ENCODE data around the gene NTM. TPM values are rescaled to one million over a fixed set of nuclear protein-coding genes. Genes with fewer than 3 reads are reported as not detected.

NTM gene
- total RNA-seq, 1 donor from 2014 or later, result not detected

DNA sequence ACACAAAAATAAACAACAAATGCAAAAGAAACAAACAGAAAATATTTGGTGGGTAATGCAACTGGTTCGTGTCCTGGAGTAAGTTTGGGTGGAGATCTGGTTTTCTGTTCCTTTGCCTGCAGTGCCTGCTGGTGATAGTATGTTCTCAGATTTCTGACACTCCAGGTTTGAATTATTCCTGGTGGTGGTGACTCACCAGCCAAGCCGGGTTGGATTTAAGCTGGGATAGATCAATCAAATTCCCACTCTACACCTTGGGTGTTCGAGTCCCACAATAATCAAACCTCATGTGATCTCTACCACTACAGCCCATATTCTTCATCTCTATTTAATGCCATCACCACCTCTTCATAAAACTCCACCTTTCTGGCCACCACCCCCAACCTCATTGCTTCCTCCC, 421.8 kb downstream of the NTM start:
- TF ChIP-seq, protein P1, sequence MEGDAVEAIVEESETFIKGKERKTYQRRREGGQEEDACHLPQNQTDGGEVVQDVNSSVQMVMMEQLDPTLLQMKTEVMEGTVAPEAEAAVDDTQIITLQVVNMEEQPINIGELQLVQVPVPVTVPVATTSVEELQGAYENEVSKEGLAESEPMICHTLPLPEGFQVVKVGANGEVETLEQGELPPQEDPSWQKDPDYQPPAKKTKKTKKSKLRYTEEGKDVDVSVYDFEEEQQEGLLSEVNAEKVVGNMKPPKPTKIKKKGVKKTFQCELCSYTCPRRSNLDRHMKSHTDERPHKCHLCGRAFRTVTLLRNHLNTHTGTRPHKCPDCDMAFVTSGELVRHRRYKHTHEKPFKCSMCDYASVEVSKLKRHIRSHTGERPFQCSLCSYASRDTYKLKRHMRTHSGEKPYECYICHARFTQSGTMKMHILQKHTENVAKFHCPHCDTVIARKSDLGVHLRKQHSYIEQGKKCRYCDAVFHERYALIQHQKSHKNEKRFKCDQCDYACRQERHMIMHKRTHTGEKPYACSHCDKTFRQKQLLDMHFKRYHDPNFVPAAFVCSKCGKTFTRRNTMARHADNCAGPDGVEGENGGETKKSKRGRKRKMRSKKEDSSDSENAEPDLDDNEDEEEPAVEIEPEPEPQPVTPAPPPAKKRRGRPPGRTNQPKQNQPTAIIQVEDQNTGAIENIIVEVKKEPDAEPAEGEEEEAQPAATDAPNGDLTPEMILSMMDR (IDR thresholded peaks at IDR 0.05), result no peak
- H3K9me3 Mint-ChIP-seq, result peaks cover 2% of the 10 kb centered on the region
- H3K27me3 Mint-ChIP-seq, result no peaks in the 10 kb centered on the region
- intact Hi-C loops (cut with micrococcal nuclease), result no loop called here
- no peak overlapping the region for H3K4me3 Mint-ChIP-seq
- DNase-seq (no peak), ATAC-seq (ENCODE audit: low read depth) (no peak)
- ChIA-PET POLR2A (no interaction called here), CTCF (no interaction called here)
- no peak overlapping the region for H3K27ac Mint-ChIP-seq
- H3K4me1 Mint-ChIP-seq, result no peaks in the 10 kb centered on the region
- H3K36me3 Mint-ChIP-seq (ENCODE audit: low read depth), result no peaks in the 10 kb centered on the region

DNA sequence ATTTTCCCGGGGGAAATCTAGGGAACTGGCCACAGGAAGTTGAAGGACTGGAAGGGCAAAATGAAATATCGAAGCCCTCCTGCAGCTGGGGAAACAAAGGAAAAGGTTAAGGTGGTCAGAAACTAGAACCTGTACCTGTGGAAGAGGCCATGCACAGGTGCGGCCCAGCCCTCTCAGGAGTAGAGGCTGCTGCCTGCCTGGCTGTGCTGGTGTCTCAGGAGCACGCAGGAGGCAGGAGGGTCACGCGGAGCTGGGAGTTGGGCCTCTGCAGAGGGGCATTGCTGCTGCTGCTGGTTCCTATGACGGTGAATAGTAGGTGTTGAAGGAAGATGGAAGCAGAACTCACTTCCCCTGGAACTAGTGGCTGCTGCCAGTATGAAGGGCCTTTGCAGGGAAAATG, 425.7 kb downstream of the NTM start:
- H3K9me3 Mint-ChIP-seq, result peaks cover 2% of the 10 kb centered on the region
- H3K27me3 Mint-ChIP-seq, result no peaks in the 10 kb centered on the region
- TF ChIP-seq, protein P1 (IDR thresholded peaks at IDR 0.05), result no peak
- H3K36me3 Mint-ChIP-seq (ENCODE audit: low read depth), result no peaks in the 10 kb centered on the region
- H3K4me1 Mint-ChIP-seq, result no peaks in the 10 kb centered on the region
- no peak overlapping the region for H3K4me3 Mint-ChIP-seq
- POLR2A ChIA-PET, result no interaction called here
- CTCF ChIA-PET, result no interaction called here
- no peak for DNase-seq
- no peak overlapping the region for H3K27ac Mint-ChIP-seq
- intact Hi-C loops (cut with micrococcal nuclease), result no loop called here
- no peak for ATAC-seq (ENCODE audit: low read depth)

DNA sequence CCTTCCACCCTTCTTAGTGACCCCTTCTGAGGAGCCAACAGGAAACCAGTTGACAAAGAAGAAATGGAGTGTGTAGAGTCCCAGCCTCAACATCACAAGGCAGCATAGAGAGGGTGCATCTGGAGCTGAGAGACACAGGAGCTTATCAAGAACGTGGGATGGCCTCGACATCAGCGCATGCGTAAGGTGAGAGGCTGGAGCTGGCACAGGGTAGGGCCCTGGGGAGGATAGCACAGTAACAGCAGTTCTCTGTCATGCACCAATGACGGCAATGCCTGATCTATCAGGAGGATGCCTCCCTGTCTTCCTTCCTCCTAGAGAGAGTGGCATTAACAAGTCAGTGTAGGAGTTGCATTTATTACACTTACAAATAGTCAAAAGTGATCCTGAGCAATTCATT, 426.1 kb downstream of the NTM start:
- Mint-ChIP-seq H3K27me3 (no peaks in the 10 kb centered on the region), H3K9me3 (peaks cover 2% of the 10 kb centered on the region), H3K36me3 (ENCODE audit: low read depth) (no peaks in the 10 kb centered on the region), H3K27ac (no peak overlapping the region), H3K4me1 (no peaks in the 10 kb centered on the region), H3K4me3 (no peak overlapping the region)
- ChIA-PET CTCF (no interaction called here), POLR2A (no interaction called here)
- DNase-seq (no peak), ATAC-seq (ENCODE audit: low read depth) (no peak)
- intact Hi-C loops (cut with micrococcal nuclease), result no loop called here
- TF ChIP-seq, protein P1 (IDR thresholded peaks at IDR 0.05), result no peak

DNA sequence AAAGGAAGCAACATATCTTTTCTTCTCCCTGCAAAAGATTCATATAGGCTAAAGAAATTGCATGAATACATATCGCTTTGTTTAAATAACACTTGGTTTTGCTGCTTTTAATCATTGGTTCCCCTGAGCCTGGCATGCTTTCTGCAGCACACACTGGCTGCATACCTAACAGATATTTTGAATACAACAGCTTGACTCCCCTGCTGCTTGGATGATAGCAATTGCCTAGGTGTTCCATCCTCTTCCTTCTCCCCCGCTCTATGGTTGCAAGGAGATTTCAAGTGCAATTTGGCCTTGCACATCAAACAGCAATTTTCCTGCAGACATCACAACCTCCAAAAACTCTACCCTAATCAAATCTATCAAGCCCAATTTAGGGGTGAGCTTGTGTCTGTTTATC, 430.0 kb downstream of the NTM start:
- no peak overlapping the region for H3K4me3 Mint-ChIP-seq
- TF ChIP-seq, protein P1 (IDR thresholded peaks at IDR 0.05), result no peak
- CTCF ChIA-PET, result no interaction called here
- POLR2A ChIA-PET, result no interaction called here
- H3K9me3 Mint-ChIP-seq, result no peaks in the 10 kb centered on the region
- no peak overlapping the region for H3K27ac Mint-ChIP-seq
- ATAC-seq (ENCODE audit: low read depth), result no peak
- no peak for DNase-seq
- no peaks in the 10 kb centered on the region for H3K4me1 Mint-ChIP-seq
- H3K27me3 Mint-ChIP-seq, result no peaks in the 10 kb centered on the region
- intact Hi-C loops (cut with micrococcal nuclease), result no loop called here
- H3K36me3 Mint-ChIP-seq (ENCODE audit: low read depth), result no peaks in the 10 kb centered on the region

DNA sequence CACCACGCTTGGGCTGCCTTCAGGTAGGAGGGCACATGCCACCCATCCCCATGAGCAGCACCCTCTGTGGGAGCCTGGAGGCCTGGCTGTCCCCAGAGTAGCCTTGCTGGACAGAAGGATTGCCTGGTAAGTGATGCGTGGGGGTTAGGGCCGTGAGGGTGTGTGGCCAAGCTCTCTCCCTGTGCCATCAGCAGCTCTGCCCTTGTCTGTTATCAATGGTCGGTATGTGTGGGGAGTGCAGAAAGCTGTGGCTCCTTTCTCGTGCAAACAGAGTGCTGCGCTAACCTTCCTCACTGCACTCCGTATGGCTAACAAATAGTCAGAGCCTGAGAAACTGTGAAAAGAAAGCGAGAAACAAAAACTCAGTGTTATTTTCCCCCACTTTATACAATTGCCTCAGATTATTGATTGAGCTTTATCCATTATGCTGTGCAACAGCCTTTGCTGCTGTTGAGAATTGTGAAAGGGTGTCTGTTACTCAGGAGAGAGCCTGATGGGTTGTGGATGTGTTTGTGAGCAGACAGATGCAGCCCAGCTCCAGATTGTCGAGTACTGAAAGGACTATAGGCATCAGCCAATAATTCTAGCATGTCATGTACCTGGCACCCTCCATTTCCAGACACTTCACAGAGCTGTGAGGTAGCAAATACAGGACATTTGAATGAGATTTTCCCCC, 432.2 kb downstream of the NTM start:
- no peaks in the 10 kb centered on the region for H3K4me1 Mint-ChIP-seq
- ATAC-seq (ENCODE audit: low read depth) (no peak), DNase-seq (no peak)
- no peaks in the 10 kb centered on the region for H3K9me3 Mint-ChIP-seq
- POLR2A ChIA-PET, result no interaction called here
- TF ChIP-seq, protein P1 (IDR thresholded peaks at IDR 0.05), result no peak
- no peaks in the 10 kb centered on the region for H3K27me3 Mint-ChIP-seq
- H3K27ac Mint-ChIP-seq, result no peak overlapping the region
- no peaks in the 10 kb centered on the region for H3K36me3 Mint-ChIP-seq (ENCODE audit: low read depth)
- H3K4me3 Mint-ChIP-seq, result no peak overlapping the region
- CTCF ChIA-PET, result no interaction called here
- intact Hi-C loops (cut with micrococcal nuclease), result no loop called here
